SU-DHL-6 (cell line): Measurements from ENCODE around the gene PRICKLE2.

Experiments used
- H2AFZ ChIP-seq: fragments of 200-600 bp; sonication (generic); 2 replicates; pipeline ENCODE4 v1.6.1; 2014; ENCODE audit warnings: low read depth, mild to moderate bottlenecking, moderate library complexity, mixed read lengths, antibody characterized with exemption, low read length; ENCODE audit not compliant: severe bottlenecking
- H3F3A ChIP-seq: fragments of 200-600 bp; shearing (Covaris generic); 2 replicates; pipeline ENCODE4 v1.6.0; 2016; ENCODE audit warnings: antibody characterized with exemption, mild to moderate bottlenecking; ENCODE audit not compliant: insufficient read depth
- H3K27ac ChIP-seq: fragments of 200-600 bp; sonication (generic); 2 replicates; pipeline ENCODE4 v1.5.1; 2016; ENCODE audit warnings: low read depth, mild to moderate bottlenecking, low read length, moderate library complexity, mixed read lengths
- H3K27me3 ChIP-seq: fragments of 200-600 bp; sonication (generic), shearing (Covaris generic); 2 replicates; pipeline ENCODE4 v1.6.0; 2014; ENCODE audit warnings: mild to moderate bottlenecking, low read length
- H3K36me3 ChIP-seq: fragments of 200-600 bp; sonication (generic); 2 replicates; pipeline ENCODE4 v1.6.1; 2014; ENCODE audit warnings: mild to moderate bottlenecking, low read length, mixed read lengths
- H3K4me2 ChIP-seq: fragments of 300-600, 200-600 bp; shearing (Covaris generic), sonication (generic); 2 replicates; pipeline ENCODE4 v1.6.0; 2014; ENCODE audit warnings: low read length, low read depth, mild to moderate bottlenecking; ENCODE audit not compliant: poor library complexity, severe bottlenecking
- H3K4me3 ChIP-seq: fragments of 200-600 bp; sonication (generic); 2 replicates; pipeline ENCODE4 v1.5.1; 2014; ENCODE audit warnings: antibody characterized with exemption, low read length, mild to moderate bottlenecking, mixed read lengths; ENCODE audit not compliant: insufficient read depth, poor library complexity, severe bottlenecking
- H3K79me2 ChIP-seq: fragments of 200-600 bp; sonication (generic); 2 replicates; pipeline ENCODE4 v1.6.1; 2014; ENCODE audit warnings: mild to moderate bottlenecking, low read length, moderate library complexity; ENCODE audit not compliant: insufficient read depth
- H3K9ac ChIP-seq: fragments of 200-600 bp; sonication (generic); 2 replicates; pipeline ENCODE4 v1.7.0; 2014; ENCODE audit warnings: mild to moderate bottlenecking, low read length
- H3K9me2 ChIP-seq: fragments of 200-600 bp; sonication (generic); replicated peaks from 2 replicates; pipeline ENCODE4 v1.6.1; 2014; ENCODE audit warnings: low read length; ENCODE audit not compliant: insufficient read depth
- H3K9me3 ChIP-seq: fragments of 200-600 bp; sonication (generic); 2 replicates; pipeline ENCODE4 v1.6.1; 2014; ENCODE audit warnings: low read length, mixed read lengths; ENCODE audit not compliant: insufficient read depth
- H4K20me1 ChIP-seq: fragments of 200-600 bp; sonication (generic); 2 replicates; pipeline ENCODE4 v1.6.1; 2014; ENCODE audit warnings: low read depth, mild to moderate bottlenecking, antibody characterized with exemption, low read length, moderate library complexity, mixed read lengths
- CTCF ChIP-seq: fragments of 200-600 bp; sonication (generic); IDR thresholded peaks from one replicate; pipeline ENCODE4 v1.5.1; 2017; ENCODE audit warnings: antibody characterized with exemption, mild to moderate bottlenecking, low read length, moderate library complexity; ENCODE audit not compliant: insufficient read depth, poor library complexity, severe bottlenecking
- EZH2phosphoT487 ChIP-seq: fragments of 200-600 bp; sonication (generic), shearing (Covaris generic); conservative IDR thresholded peaks from 2 replicates; pipeline ENCODE4 v1.6.1; 2018; ENCODE audit warnings: mild to moderate bottlenecking, antibody characterized with exemption, low read length, moderate library complexity, mixed read lengths

PRICKLE2 gene

GRCh38 chr3:64147211-64147610 is 78.1 kb downstream of the PRICKLE2 start:
- H3K4me2 ChIP-seq = no peak overlapping the region
- H3K27ac ChIP-seq = no peak overlapping the region
- H3K9me3 ChIP-seq = no peaks in the 10 kb centered on the region
- no peaks in the 10 kb centered on the region for H3K9me2 ChIP-seq
- no peaks in the 10 kb centered on the region for H3K36me3 ChIP-seq
- no peaks in the 10 kb centered on the region for H3K79me2 ChIP-seq
- no peak overlapping the region for H3K4me3 ChIP-seq
- H4K20me1 ChIP-seq = no peaks in the 10 kb centered on the region
- H3K9ac ChIP-seq = no peak overlapping the region
- no peak overlapping the region for H2AFZ ChIP-seq
- no peaks in the 10 kb centered on the region for H3K27me3 ChIP-seq
- no peaks in the 10 kb centered on the region for H3F3A ChIP-seq
- TF ChIP-seq CTCF (no peak), EZH2phosphoT487 (no peak)

- Histone ChIP-seq H3K79me2 (no peaks in the 10 kb centered on the region), H3K27me3 (no peaks in the 10 kb centered on the region), H3K36me3 (no peaks in the 10 kb centered on the region), H3K4me2 (no peak overlapping the region), H3K4me3 (no peak overlapping the region), H3K27ac (no peak overlapping the region), H3F3A (no peaks in the 10 kb centered on the region), H4K20me1 (no peaks in the 10 kb centered on the region), H2AFZ (no peak overlapping the region), H3K9me3 (no peaks in the 10 kb centered on the region), H3K9ac (no peak overlapping the region), H3K9me2 (no peaks in the 10 kb centered on the region)
- TF ChIP-seq CTCF = no peak
- no peak for TF ChIP-seq EZH2phosphoT487
These were observed 79.8 kb downstream of the PRICKLE2 start for GRCh38 chr3:64145438-64145837.

- H2AFZ ChIP-seq = no peak overlapping the region
- H3K4me2 ChIP-seq = no peak overlapping the region
- no peak overlapping the region for H3K9ac ChIP-seq
- H3K4me3 ChIP-seq = no peak overlapping the region
- no peaks in the 10 kb centered on the region for H3K27me3 ChIP-seq
- no peak for TF ChIP-seq CTCF
- no peak for TF ChIP-seq EZH2phosphoT487
- no peaks in the 10 kb centered on the region for H3K9me2 ChIP-seq
- no peaks in the 10 kb centered on the region for H3F3A ChIP-seq
- no peaks in the 10 kb centered on the region for H3K9me3 ChIP-seq
- no peaks in the 10 kb centered on the region for H3K79me2 ChIP-seq
- H4K20me1 ChIP-seq = no peaks in the 10 kb centered on the region
- no peak overlapping the region for H3K27ac ChIP-seq
- no peaks in the 10 kb centered on the region for H3K36me3 ChIP-seq
These were observed 80.9 kb downstream of the PRICKLE2 start for GRCh38 chr3:64144241-64144900.
